HG02678 (cell line): ENCODE results near the gene EAF1.
"Not testable (repeated sequence)": the region's sequence is repeated elsewhere in the genome, so short reads cannot be mapped to it uniquely, and the experiment has no call there.

ENCODE experiments used
- ATAC-seq: cut with Tn5 transposase; IDR thresholded peaks from one replicate; pipeline ENCODE4 v1.9.1; 2021; ENCODE audit warnings: mild to moderate bottlenecking, moderate library complexity; ENCODE audit not compliant: unreplicated experiment

The EAF1 gene

GRCh38 chr3:15477951-15478639, 50.7 kb downstream of the EAF1 start:
- no peak for ATAC-seq

GRCh38 chr3:15478640-15478979, 51.2 kb downstream of the EAF1 start:
- no peak for ATAC-seq

GRCh38 chr3:15479400-15480224, 52.2 kb downstream of the EAF1 start:
- no peak for ATAC-seq

- ATAC-seq, result not testable (repeated sequence)
Observed at GRCh38 chr3:15484551-15484950, 57.2 kb downstream of the EAF1 start.

GRCh38 chr3:15486020-15486419, 58.6 kb downstream of the EAF1 start:
- ATAC-seq, result no peak

GRCh38 chr3:15486979-15487378, 59.6 kb downstream of the EAF1 start:
- ATAC-seq, result no peak

GRCh38 chr3:15488002-15488401, 60.6 kb downstream of the EAF1 start:
- ATAC-seq, result no peak

- ATAC-seq, result no peak
Observed at GRCh38 chr3:15490158-15490557, 62.8 kb downstream of the EAF1 start.

GRCh38 chr3:15491143-15491542, 63.7 kb downstream of the EAF1 start:
- ATAC-seq, result no peak
